A673 (cell line): ENCODE data around the gene ADAM19. TPM values are rescaled to one million over a fixed set of nuclear protein-coding genes. Genes with fewer than 3 reads are reported as not detected.

Experiments
- BruUV-seq: library from RNA; stranded (reverse); fragments of 400-500 nt; replicated peaks from 2 replicates; lab custom pipeline; 2021; lab: Mats Ljungman, UMichigan
- CTCF ChIA-PET: fragments of 300-600 bp; sonication (Branson Sonifier 250); formaldehyde crosslinking; loops from one replicate; lab custom pipeline; 2022; ENCODE audit warnings: antibody characterized with exemption; lab: Charles Lee
- POLR2A ChIA-PET: fragments of 300-600 bp; sonication (Branson Sonifier 250); formaldehyde crosslinking; loops from one replicate; lab custom pipeline; 2022; ENCODE audit warnings: antibody characterized with exemption; ENCODE audit not compliant: low non-redundant PET; lab: Charles Lee
- DNase-seq: peaks from one replicate; pipeline ENCODE4 v3.0.0-alpha.2; 2015; ENCODE audit warnings: low spot score
- H3K27ac ChIP-seq: fragments of 200-600 bp; sonication (generic); 2 replicates; pipeline ENCODE4 v1.5.1; 2016; ENCODE audit warnings: mixed run types, low read depth, mild to moderate bottlenecking, mixed read lengths, antibody characterized with exemption, low read length; ENCODE audit not compliant: poor library complexity, severe bottlenecking
- H3K27me3 ChIP-seq: fragments of 200-600 bp; sonication (generic); replicated peaks from 2 replicates; pipeline ENCODE4 v1.6.1; 2017; ENCODE audit warnings: mixed run types, low read depth, mild to moderate bottlenecking, mixed read lengths, antibody characterized with exemption, low read length; ENCODE audit not compliant: insufficient read depth, poor library complexity
- H3K36me3 ChIP-seq: fragments of 200-600 bp; sonication (generic); 2 replicates; pipeline ENCODE4 v1.6.1; 2016; ENCODE audit warnings: mixed run types, mild to moderate bottlenecking, mixed read lengths, antibody characterized with exemption, low read length; ENCODE audit not compliant: insufficient read depth, poor library complexity, severe bottlenecking
- H3K4me1 ChIP-seq: fragments of 200-600 bp; sonication (generic); 2 replicates; pipeline ENCODE4 v1.6.1; 2017; ENCODE audit warnings: mixed run types, mild to moderate bottlenecking, mixed read lengths, antibody characterized with exemption, low read length; ENCODE audit not compliant: insufficient read depth, poor library complexity, severe bottlenecking
- H3K4me3 ChIP-seq: fragments of 200-600 bp; sonication (generic); 2 replicates; pipeline ENCODE4 v1.5.1; 2016; ENCODE audit warnings: low read depth, mixed run types, mild to moderate bottlenecking, mixed read lengths, low read length; ENCODE audit not compliant: poor library complexity, severe bottlenecking
- H3K9me3 ChIP-seq: fragments of 200-600 bp; sonication (generic); 2 replicates; pipeline ENCODE4 v1.6.1; 2016; ENCODE audit warnings: mixed run types, low read depth, mild to moderate bottlenecking, mixed read lengths, antibody characterized with exemption, low read length; ENCODE audit not compliant: poor library complexity, severe bottlenecking
- EZH2 ChIP-seq: fragments of 200-600 bp; sonication (generic); IDR thresholded peaks from 2 replicates; pipeline ENCODE4 v1.6.1; 2017; ENCODE audit warnings: borderline replicate concordance, low read depth, mild to moderate bottlenecking, mixed read lengths, antibody characterized with exemption, low read length; ENCODE audit not compliant: poor library complexity, severe bottlenecking
- intact Hi-C: fragments of 100-400 bp; cut with micrococcal nuclease; formaldehyde crosslinking; loops from one replicate; pipeline ENCODE4 v1.10.0; 2022; ENCODE audit not compliant: unreplicated experiment
- total RNA-seq: library from RNA; stranded (reverse); gene quantifications from 2 replicates; pipeline ENCODE4 v1.2.3, GENCODE V29; 2021
- TF ChIP-seq, protein P1 (sequence below): fragments of 300-800, 200-600 bp; sonication (generic); conservative IDR thresholded peaks from 2 replicates; pipeline ENCODE4 v1.5.1; 2017; ENCODE audit warnings: low read depth, mild to moderate bottlenecking, antibody characterized with exemption, low read length, moderate library complexity, mixed read lengths

The ADAM19 gene
- total RNA-seq, 1 experiment from 2014 or later: 1.7 TPM

DNA sequence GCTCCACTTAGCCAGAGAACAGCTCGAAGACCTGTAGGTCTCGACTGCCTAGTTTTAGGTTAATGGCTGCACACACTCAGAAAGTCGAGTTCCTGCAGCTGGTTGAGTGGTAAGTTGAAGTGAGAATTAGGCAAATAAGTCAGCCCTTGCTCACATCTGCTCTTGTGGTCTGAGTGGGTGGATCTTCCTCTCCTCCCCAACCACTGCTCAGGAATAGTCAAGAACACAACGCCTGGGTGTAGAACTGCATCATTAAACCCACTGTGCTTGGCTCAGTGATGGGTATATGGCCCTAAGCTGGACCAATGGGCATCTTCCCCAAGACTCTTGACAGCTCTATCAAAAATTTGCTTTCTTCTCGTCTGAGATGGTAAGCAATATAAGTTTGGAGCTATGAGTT lies 20.9 kb upstream of the ADAM19 start:
- BruUV-seq: no TSS peak
- no peaks in the 10 kb centered on the region for H3K36me3 ChIP-seq
- no peak overlapping the region for H3K27ac ChIP-seq
- intact Hi-C loops: no loop called here
- DNase-seq: no peak
- no peaks in the 10 kb centered on the region for H3K4me1 ChIP-seq
- no peaks in the 10 kb centered on the region for H3K9me3 ChIP-seq
- H3K4me3 ChIP-seq: no peak overlapping the region
- no peaks in the 10 kb centered on the region for H3K27me3 ChIP-seq
- no peak for TF ChIP-seq EZH2
- TF ChIP-seq, protein P1, sequence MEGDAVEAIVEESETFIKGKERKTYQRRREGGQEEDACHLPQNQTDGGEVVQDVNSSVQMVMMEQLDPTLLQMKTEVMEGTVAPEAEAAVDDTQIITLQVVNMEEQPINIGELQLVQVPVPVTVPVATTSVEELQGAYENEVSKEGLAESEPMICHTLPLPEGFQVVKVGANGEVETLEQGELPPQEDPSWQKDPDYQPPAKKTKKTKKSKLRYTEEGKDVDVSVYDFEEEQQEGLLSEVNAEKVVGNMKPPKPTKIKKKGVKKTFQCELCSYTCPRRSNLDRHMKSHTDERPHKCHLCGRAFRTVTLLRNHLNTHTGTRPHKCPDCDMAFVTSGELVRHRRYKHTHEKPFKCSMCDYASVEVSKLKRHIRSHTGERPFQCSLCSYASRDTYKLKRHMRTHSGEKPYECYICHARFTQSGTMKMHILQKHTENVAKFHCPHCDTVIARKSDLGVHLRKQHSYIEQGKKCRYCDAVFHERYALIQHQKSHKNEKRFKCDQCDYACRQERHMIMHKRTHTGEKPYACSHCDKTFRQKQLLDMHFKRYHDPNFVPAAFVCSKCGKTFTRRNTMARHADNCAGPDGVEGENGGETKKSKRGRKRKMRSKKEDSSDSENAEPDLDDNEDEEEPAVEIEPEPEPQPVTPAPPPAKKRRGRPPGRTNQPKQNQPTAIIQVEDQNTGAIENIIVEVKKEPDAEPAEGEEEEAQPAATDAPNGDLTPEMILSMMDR: no peak
- POLR2A ChIA-PET: no interaction called here
- CTCF ChIA-PET: no interaction called here

DNA sequence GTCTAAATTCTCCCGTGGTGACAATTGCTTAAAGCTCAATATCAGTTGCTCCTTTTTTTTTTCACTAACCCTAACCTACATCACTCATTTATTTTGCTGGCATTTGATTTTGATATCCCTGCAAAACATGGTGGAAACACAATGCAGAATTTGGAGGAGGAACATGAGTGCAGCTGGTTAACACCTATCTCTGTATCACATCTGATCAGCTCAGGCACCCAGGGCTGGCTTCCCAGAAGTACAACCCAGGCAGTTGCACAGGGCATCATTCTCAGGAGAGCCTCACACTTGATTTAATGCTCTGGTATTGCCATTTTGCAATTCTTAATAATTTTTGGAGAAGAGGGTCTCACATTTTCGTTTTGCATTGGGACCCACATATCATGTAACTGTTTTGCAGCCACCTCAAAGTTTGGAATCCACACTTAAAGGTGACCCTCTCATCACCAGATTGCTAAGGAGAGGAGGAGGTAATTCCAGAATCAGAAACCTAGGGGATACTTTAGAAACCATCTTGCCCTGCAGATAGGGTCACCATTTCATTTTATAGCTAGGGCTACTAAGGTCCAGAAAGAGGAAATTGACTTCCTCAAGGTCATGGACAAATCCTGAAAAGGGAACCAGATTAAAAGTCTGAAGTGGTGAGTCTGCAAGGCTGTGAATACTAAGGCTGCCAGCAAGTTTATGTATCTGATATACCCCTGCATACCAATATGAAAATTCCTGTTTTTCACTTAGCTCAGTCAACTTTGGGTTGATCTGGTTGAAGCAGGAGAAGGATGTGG lies 19.3 kb upstream of the ADAM19 start:
- ChIA-PET POLR2A (interaction anchor here (0.7 kb wide), 1 partner anchor 485 kb away, joined by 4 read pairs; no protein-coding TSS in a partner anchor), CTCF (no interaction called here)
- no peaks in the 10 kb centered on the region for H3K9me3 ChIP-seq
- H3K27ac ChIP-seq: no peak overlapping the region
- no peaks in the 10 kb centered on the region for H3K4me1 ChIP-seq
- no peak for TF ChIP-seq EZH2
- TF ChIP-seq, protein P1: no peak
- DNase-seq: no peak
- no peaks in the 10 kb centered on the region for H3K36me3 ChIP-seq
- intact Hi-C loops: no loop called here
- no peaks in the 10 kb centered on the region for H3K27me3 ChIP-seq
- no peak overlapping the region for H3K4me3 ChIP-seq
- BruUV-seq: no TSS peak

DNA sequence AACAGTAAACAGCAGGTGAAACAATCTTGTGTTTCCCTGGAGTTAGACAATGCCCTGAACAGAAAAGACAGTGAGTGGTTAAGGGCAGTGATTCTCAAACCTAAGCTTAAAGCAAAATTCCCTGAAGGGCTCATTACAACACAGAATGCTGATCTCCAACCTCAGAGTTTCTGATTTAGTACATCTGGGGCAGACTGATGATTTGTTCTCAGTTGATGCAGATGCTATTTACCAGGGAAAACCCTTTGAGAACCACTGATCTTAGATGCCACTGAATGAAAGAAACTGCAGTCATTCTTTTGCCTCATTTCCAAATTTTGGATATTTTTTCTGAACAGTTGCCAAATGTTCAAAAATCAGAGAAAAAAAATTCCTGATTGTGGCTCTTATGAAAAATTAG lies 18.7 kb upstream of the ADAM19 start:
- H3K36me3 ChIP-seq: no peaks in the 10 kb centered on the region
- no TSS peak for BruUV-seq
- CTCF ChIA-PET: no interaction called here
- no peaks in the 10 kb centered on the region for H3K9me3 ChIP-seq
- POLR2A ChIA-PET: interaction anchor here (0.7 kb wide), 1 partner anchor 484 kb away, joined by 4 read pairs; no protein-coding TSS in a partner anchor
- H3K27me3 ChIP-seq: no peaks in the 10 kb centered on the region
- TF ChIP-seq, protein P1: no peak
- no peak for TF ChIP-seq EZH2
- H3K4me3 ChIP-seq: no peak overlapping the region
- no peaks in the 10 kb centered on the region for H3K4me1 ChIP-seq
- intact Hi-C loops: no loop called here
- no peak overlapping the region for H3K27ac ChIP-seq
- no peak for DNase-seq
